GM21825 (cell line): Measurements from ENCODE around the gene ZNF138.
"Not testable (repeated sequence)": the region's sequence is repeated elsewhere in the genome, so short reads cannot be mapped to it uniquely, and the experiment has no call there.

Experiments used
- ATAC-seq: cut with Tn5 transposase; IDR thresholded peaks from one replicate; pipeline ENCODE4 v1.9.1; 2021; ENCODE audit warnings: mild to moderate bottlenecking, moderate library complexity; ENCODE audit not compliant: unreplicated experiment

The ZNF138 gene

DNA sequence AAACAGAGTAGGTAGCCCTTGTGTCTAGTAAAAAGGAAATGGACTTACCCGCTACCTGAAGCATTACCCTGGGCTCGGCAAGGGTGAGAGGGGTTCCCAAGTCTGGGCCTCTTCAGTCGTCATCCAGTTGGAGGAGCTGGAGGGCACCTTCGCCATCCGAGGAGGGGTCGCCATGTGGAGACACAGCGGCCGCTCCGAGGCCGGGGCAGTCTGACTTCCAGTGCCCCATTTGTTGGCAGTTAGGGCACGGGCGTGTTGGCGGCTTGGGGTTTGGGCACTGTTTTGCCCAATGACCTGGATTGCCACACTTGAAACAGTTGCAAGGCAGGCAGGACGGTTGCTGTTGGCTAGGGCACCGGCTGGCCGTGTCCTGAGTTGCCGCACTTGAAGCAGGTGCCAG lies 43.8 kb downstream of the ZNF138 start:
- not testable (repeated sequence) for ATAC-seq

- ATAC-seq: no peak
These were observed 44.5 kb downstream of the ZNF138 start for GRCh38 chr7:64838691-64839090.

- ATAC-seq: no peak
These were observed 45.7 kb downstream of the ZNF138 start for GRCh38 chr7:64839910-64840309.

DNA sequence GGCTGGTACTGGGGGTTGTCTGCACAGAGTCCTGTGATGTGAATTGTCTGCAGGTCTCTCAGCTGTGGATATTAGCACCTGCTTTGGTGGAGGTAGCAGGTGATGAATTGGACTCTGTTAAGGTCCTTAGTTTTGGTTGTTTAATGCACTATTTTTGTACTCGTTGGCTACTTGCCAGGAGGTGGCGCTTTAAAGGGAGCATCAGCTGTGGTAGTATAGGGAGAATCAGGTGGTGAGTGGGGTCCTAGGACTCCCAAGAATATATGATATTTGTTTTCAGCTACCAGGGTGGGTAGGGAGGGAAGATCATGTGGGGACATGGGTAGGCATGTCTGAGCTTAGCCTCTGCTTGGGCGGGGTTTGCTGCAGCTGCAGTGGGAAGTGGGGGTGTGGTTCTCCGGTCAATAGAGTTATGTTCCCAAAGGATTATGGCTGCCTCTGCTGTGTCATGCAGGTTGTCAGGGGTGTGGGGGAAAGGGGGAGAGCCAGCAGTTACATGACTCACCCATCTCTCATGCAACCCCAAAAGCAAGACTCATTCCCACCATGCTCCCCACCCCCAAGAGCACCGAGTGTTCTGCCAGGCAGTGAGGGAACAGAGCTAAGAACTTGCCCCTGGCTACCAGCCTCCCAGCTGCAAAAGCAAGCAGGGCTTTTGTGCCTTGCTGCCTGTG lies 55.2 kb downstream of the ZNF138 start:
- ATAC-seq: no peak

DNA sequence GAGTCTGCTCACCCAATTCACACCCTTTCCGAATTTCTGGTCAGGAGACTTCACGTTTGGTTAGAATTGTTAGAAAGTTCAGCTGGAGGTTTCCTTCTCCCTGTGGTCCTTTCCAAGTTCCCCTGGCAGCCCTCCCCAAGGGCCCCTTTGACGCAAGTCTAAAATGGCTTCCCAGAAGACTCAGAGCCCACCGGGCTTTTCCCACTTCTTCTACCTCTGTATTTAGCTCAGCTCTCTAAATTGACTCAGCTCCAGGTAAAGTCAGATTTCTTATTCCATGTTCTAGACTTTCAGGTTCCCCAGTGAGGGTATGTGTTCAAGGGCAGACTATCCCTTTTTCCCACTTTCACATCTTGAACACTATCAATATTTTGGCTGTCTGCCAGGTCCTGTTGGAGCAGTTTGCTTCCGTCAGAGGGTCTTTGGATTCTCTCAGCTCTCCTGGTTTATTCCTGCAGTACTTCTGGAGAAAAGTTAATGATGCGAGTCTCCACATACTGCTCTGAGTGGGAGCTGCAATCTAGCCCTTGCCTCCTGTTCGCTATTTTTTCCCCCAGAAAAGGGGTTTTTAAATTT lies 55.8 kb downstream of the ZNF138 start:
- no peak for ATAC-seq

DNA sequence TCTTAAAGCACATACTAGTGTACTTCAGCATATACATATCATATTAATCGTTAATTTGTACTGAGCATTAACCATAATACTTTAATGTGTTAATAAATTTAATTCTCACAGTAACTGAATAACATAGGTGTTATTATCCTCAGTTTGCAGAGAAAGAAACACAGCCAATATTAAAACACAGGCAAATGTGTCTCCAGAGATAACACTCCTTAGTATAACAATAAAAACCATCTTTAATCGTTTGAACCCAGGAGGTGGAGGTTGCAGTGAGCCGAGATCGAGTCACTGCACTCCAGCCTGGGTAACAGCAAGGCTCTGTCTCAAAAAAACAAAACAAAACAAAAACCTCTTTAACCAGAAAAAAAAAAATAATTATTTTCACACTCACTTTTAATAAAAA lies 59.5 kb downstream of the ZNF138 start:
- no peak for ATAC-seq

- ATAC-seq: no peak
These were observed 60.7 kb downstream of the ZNF138 start for GRCh38 chr7:64854969-64855368.

DNA sequence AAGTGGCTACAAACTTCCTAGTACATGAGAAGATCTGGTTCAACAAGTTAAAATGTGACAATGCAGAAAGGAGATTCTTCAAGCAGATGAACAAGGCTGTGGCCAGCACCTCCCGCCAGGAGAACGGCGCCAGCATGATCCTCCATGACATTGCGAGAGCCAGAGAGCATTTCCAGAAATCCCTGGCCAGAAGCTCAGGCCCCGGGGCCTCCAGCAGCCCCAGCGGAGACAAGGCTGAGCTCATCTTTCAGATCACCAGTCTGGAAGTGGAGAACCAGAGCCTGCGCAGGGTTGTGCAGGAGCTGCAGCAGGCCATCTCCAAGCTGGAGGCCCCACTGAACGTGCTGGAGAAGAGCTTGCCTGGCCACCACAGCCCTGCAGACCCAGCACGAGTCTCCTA lies 68.8 kb downstream of the ZNF138 start:
- no peak for ATAC-seq

- ATAC-seq: not testable (repeated sequence)
These were observed 69.3 kb downstream of the ZNF138 start for GRCh38 chr7:64863530-64863929.

- no peak for ATAC-seq
These were observed 69.7 kb downstream of the ZNF138 start for GRCh38 chr7:64863969-64864368.

DNA sequence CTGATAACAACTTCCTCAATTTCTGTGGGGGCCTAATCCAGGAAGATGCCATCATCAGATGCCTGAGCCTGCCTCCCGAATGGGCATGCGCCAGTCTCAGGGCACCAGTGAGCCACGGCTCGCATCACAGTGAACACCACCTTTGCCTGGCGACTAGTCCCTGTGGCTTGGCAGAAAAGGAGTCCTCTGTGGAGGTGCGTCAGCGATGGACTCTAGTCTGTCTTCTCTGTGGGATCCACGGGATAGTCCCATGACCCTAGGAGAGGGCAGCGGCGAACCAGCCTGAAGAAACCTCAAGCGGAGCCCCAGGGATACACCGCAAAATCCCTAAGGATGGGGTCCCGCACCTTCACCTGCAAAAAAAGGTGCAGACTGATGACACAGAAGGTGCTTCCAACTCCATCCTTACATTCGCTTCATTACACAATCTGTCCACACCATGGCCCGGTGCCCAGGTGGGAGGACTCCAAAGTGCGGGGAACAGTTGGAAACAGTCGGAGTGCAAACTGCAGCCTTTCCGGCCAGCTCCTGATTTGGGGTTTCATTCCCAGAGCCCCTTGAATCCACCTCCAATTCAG lies 73.7 kb downstream of the ZNF138 start:
- ATAC-seq: no peak

DNA sequence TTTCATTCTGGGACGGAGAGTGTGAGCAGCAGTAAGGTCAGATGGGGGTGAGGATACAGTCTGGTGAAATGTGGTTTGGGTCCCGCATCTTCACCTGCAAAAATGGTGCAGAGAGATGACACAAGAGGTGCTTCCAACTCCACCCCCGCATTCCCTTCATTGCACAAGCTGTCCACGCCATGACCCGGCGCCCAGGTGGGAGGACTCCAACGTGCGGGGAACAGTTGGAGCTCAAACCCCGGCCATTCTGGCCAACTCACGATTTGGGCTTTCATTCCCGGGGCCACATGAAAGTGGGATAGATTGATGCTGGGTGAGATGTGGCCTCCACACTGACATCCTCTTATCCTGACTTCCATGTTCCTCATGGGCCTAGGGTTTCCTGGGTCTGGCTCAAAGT lies 74.3 kb downstream of the ZNF138 start:
- ATAC-seq: no peak

DNA sequence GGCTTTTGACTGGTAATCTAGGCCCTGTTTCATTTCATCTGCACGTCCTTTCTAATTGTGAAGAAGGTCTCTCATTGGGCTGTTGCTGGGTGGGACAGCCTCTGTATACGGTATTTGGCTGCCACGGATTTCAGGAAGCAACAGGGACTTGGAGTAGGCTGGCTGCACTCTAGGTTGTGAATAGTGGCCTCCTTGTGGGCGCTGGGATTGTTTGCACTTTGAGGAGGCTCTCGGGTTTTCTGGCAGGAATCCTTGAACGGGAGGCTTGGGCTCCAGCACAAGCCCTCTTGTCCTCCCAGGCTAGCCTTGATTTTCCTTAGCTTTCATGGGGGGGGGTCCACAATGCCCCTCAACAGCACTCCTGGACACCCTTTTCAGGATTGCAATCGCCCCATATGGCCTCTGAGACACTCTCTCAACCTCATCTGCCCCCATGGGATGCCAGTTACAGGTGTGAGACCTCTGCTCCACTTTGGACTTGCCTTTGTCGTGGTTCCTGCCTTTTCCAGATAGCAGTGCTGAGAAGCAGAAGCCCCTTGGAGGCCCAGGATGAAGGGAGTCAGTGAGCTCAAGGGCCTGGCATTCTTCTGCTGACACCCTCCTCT lies 75.0 kb downstream of the ZNF138 start:
- no peak for ATAC-seq

GRCh38 chr7:64869912-64870562 lies 75.8 kb downstream of the ZNF138 start:
- ATAC-seq: no peak

DNA sequence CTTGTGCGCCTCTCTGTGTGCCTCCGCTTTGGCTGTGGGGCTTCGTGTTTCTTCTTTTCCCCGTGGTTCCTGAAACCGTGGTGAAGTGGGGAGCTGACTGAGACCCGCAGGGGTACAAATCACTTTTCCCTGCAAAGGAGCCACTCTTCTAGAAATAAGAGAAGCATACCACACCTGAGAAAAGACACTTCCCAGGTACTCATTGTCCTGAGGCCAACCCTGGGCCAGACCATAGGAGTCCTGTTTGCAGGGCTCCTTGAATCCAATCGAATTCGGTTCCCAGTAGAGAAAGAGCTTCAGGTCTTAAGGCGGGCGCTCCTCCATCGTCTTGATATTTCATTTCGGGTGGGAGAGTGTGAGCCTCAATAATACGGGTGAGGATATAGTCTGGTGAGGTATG lies 76.4 kb downstream of the ZNF138 start:
- ATAC-seq: no peak

DNA sequence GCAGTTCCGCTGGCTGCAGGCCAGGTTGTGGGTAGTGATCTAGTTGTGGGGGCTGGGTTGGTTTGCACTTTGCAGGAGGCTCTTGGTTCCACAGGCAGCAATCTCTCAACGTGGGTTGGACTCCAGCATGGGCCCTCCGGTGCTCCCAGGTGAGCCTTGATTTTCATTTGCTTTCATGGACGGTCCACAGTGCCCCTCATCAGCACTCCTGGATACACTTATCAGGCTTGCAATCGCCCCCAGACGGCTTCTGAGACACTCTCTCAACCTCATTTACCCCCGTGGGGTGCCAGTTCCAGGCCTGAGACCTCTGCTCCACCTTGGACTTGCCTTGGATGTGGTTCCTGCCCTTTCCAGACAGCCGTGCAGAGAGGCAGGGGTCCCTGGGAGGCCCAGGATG lies 77.5 kb downstream of the ZNF138 start:
- no peak for ATAC-seq

DNA sequence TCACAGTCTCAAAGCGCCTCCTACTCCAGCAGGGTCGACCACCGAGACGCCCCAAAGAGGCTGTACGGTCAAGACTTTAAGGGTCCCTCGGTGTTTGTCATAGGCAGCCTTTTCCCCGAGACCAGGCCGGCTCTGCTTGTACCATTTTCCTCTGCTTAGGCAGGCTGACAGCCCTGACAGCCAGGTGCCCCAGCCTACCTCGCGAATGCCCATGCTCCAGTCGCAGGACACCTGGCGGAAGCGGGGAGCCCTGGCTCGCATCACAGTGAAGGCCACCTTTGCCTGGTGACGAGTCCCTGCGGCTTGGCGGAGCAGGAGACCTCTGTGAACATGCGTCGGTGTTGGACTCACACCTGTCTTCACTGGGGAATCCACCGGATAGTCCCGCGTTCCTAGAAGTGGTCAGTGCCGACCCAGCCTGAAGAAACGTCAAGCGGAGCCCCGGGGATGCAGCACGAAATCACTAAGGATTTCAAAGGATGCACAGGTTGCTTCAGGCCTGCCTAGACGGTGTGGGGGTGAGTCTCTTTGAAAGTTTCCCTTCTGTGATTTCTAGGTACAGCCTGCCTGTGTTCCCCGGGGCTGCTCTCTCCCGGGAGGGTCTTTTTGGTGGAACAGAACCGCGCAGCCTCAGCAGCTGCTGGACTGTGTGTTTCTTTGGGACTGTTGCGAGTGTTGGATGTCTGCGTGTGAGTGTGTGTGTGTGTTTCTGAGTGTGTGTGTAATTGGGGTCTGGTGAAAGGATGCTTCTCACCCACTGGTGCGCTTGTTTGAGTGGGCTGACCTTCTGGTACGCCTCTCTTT lies 78.3 kb downstream of the ZNF138 start:
- ATAC-seq: no peak

GRCh38 chr7:64873155-64873500 lies 78.9 kb downstream of the ZNF138 start:
- no peak for ATAC-seq

- ATAC-seq: no peak
These were observed 79.3 kb downstream of the ZNF138 start for GRCh38 chr7:64873517-64873916.

DNA sequence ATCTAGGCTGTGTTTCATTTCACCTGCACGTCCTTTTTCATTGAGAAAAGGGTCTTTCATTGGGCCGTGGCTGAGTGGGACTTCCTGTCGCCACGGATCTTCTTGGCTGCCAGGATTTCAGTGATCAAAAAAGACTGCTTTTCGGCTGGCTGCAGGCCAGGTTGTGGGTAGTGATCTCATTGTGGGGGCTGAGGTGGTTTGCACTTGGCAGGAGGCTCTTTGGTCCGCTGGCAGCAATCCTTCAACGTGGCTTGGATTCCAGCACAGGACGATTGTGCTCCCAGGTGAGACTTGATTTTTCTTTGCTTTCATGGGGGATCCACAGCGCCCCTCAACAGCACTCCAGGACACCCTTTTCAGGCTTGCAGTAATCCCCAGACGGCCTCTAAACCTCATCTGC lies 79.9 kb downstream of the ZNF138 start:
- ATAC-seq: no peak
